Erythroblast (primary cell): ENCODE results near the gene PSMB2.

Source experiments
- GATA1 ChIP-seq: IDR thresholded peaks from 2 replicates; pipeline ENCODE4 v1.6.1; 2011; ENCODE audit warnings: low read depth, mild to moderate bottlenecking, control low read depth, low read length, moderate library complexity
- POLR2A ChIP-seq: IDR thresholded peaks from 2 replicates; pipeline ENCODE4 v1.6.1; 2011; ENCODE audit warnings: mild to moderate bottlenecking, low read length

GRCh38 chr1:35597870-35598269, 43.5 kb downstream of the PSMB2 start:
- TF ChIP-seq POLR2A (no peak), GATA1 (no peak)
